H1 (cell line): ENCODE data around the gene SAMD9. TPM values are rescaled to one million over a fixed set of nuclear protein-coding genes. Genes with fewer than 3 reads are reported as not detected.

ENCODE experiments used
- CTCF ChIA-PET: fragments of 300-600 bp; sonication (Branson Sonifier 250); formaldehyde crosslinking; loops from one replicate; lab custom pipeline; 2021; ENCODE audit not compliant: partially characterized antibody; lab: Charles Lee
- POLR2A ChIA-PET: fragments of 300-600 bp; sonication (Branson Sonifier 250); formaldehyde crosslinking; loops from one replicate; lab custom pipeline; 2021; ENCODE audit warnings: inconsistent platforms; ENCODE audit not compliant: partially characterized antibody; lab: Charles Lee
- DNase-seq, 2 experiments: peaks; one replicate each; pipeline versions ENCODE4 v3.0.0 to v3.0.0-alpha.2; 2010 to 2022; ENCODE audit warnings: low spot score in 2 of 2, low read depth in 1 of 2, mixed read lengths in 1 of 2
- FAIRE-seq: peaks from 2 replicates; lab custom pipeline; 2011; peaks lifted over from hg19 to GRCh38; lab: Jason Lieb, UNC
- H2AFZ ChIP-seq: 2 replicates; pipeline ENCODE4 v1.8.1; 2012; ENCODE audit warnings: low read length, inconsistent platforms
- H2AK5ac ChIP-seq: 2 replicates; pipeline ENCODE4 v1.6.1; 2013; ENCODE audit warnings: low read depth, low read length
- H2BK120ac ChIP-seq: replicated peaks from 2 replicates; pipeline ENCODE3; 2013; ENCODE audit warnings: low read depth, low read length, inconsistent platforms
- H2BK12ac ChIP-seq: 2 replicates; pipeline ENCODE4 v1.6.1; 2013; ENCODE audit warnings: low read depth, low read length
- H2BK15ac ChIP-seq: 2 replicates; pipeline ENCODE4 v1.6.1; 2013; ENCODE audit warnings: low read length
- H2BK20ac ChIP-seq: 2 replicates; pipeline ENCODE4 v1.6.1; 2013; ENCODE audit warnings: low read length
- H2BK5ac ChIP-seq: 2 replicates; pipeline ENCODE4 v1.6.1; 2013; ENCODE audit warnings: low read depth, low read length
- H3K14ac ChIP-seq: 2 replicates; pipeline ENCODE4 v1.6.1; 2013; ENCODE audit warnings: inconsistent platforms; ENCODE audit not compliant: insufficient read length
- H3K18ac ChIP-seq: 2 replicates; pipeline ENCODE4 v1.6.1; 2013; ENCODE audit warnings: low read length; ENCODE audit errors: extremely low read depth
- H3K23ac ChIP-seq: 2 replicates; pipeline ENCODE4 v1.6.1; 2013; ENCODE audit warnings: inconsistent platforms; ENCODE audit not compliant: insufficient read length
- H3K23me2 ChIP-seq: 2 replicates; pipeline ENCODE4 v1.6.1; 2013; ENCODE audit warnings: low read depth, low read length
- H3K27ac ChIP-seq: 2 replicates; pipeline ENCODE4 v1.6.1; 2011; ENCODE audit warnings: low read depth, low read length, inconsistent platforms
- H3K27me3 ChIP-seq, 4 experiments: replicated peaks in 1 of 4; 1 replicate in 1 of 4; 2 replicates in 3 of 4; pipeline versions ENCODE4 v1.6.1 to v1.8.1; 2011 to 2013; ENCODE audit warnings: low read length in 3 of 4, mild to moderate bottlenecking in 3 of 4, inconsistent platforms in 2 of 4, mixed read lengths in 2 of 4, moderate library complexity in 1 of 4; ENCODE audit not compliant: control insufficient read depth in 3 of 4, insufficient read depth in 3 of 4; ENCODE audit errors: extremely low read depth in 1 of 4
- H3K36me3 ChIP-seq, 4 experiments: 2 replicates each; pipeline versions ENCODE4 v1.6.1 to v1.8.1; 2011 to 2013; ENCODE audit warnings: mild to moderate bottlenecking in 4 of 4, low read length in 3 of 4, moderate library complexity in 2 of 4, control low read depth in 1 of 4, inconsistent platforms in 1 of 4; ENCODE audit not compliant: insufficient read depth in 4 of 4, control insufficient read depth in 2 of 4
- H3K4ac ChIP-seq: replicated peaks from 2 replicates; pipeline ENCODE3; 2013; ENCODE audit warnings: low read length, low read depth, mixed read lengths, inconsistent platforms; ENCODE audit not compliant: insufficient read length
- H3K4me1 ChIP-seq, 4 experiments: replicated peaks in 1 of 4; 1 replicate in 1 of 4; 2 replicates in 3 of 4; pipeline versions ENCODE4 v1.6.1 to v1.8.1; 2011 to 2013; ENCODE audit warnings: low read length in 3 of 4, inconsistent platforms in 2 of 4, mixed read lengths in 1 of 4; ENCODE audit not compliant: insufficient read depth in 4 of 4, control insufficient read depth in 3 of 4
- H3K4me2 ChIP-seq, 2 experiments: 2 replicates each; pipeline versions ENCODE4 v1.6.1 to v1.8.1; 2011 to 2013; ENCODE audit warnings: low read depth in 2 of 2, low read length in 2 of 2, control low read depth in 1 of 2, inconsistent platforms in 1 of 2, mild to moderate bottlenecking in 1 of 2; ENCODE audit not compliant: insufficient read depth in 1 of 2
- H3K4me3 ChIP-seq, 4 experiments: fragments of 200-600, 300-600 bp in 1 of 4; sonication (generic), shearing (Covaris generic), sonication (Bioruptor Twin) in 1 of 4; 2 replicates each; pipeline versions ENCODE4 v1.5.1 to v1.8.1; 2011 to 2016; ENCODE audit warnings: low read length in 4 of 4, low read depth in 3 of 4, control low read depth in 2 of 4, inconsistent platforms in 2 of 4, mild to moderate bottlenecking in 2 of 4, mixed read lengths in 1 of 4, moderate library complexity in 1 of 4; ENCODE audit not compliant: insufficient read depth in 2 of 4; ENCODE audit errors: extremely low read depth in 1 of 4
- H3K56ac ChIP-seq: replicated peaks from 2 replicates; pipeline ENCODE3; 2013; ENCODE audit warnings: low read depth, mild to moderate bottlenecking, mixed read lengths, low read length, inconsistent platforms; ENCODE audit not compliant: insufficient read length
- H3K79me1 ChIP-seq: 2 replicates; pipeline ENCODE4 v1.6.1; 2013; ENCODE audit warnings: low read depth, low read length, control low read depth
- H3K79me2 ChIP-seq, 2 experiments: 2 replicates each; pipeline versions ENCODE4 v1.6.1 to v1.8.1; 2012 to 2013; ENCODE audit warnings: low read length in 2 of 2, mild to moderate bottlenecking in 2 of 2, inconsistent platforms in 1 of 2; ENCODE audit not compliant: insufficient read depth in 2 of 2, control insufficient read depth in 1 of 2
- H3K9ac ChIP-seq, 4 experiments: replicated peaks in 1 of 4; 1 replicate in 1 of 4; 2 replicates in 3 of 4; pipeline versions ENCODE4 v1.6.1 to v1.8.1; 2011 to 2013; ENCODE audit warnings: low read depth in 3 of 4, low read length in 3 of 4, control low read depth in 2 of 4, mild to moderate bottlenecking in 2 of 4, moderate library complexity in 2 of 4, inconsistent platforms in 1 of 4; ENCODE audit errors: extremely low read depth in 1 of 4
- H3K9me3 ChIP-seq, 2 experiments: 2 replicates each; pipeline versions ENCODE4 v1.6.1 to v1.8.1; 2012 to 2013; ENCODE audit warnings: mild to moderate bottlenecking in 2 of 2, moderate library complexity in 2 of 2, control low read depth in 1 of 2, inconsistent platforms in 1 of 2, low read depth in 1 of 2, low read length in 1 of 2, mixed read lengths in 1 of 2; ENCODE audit not compliant: insufficient read depth in 2 of 2
- H4K20me1 ChIP-seq, 2 experiments: replicated peaks in 1 of 2; 2 replicates each; pipeline versions ENCODE3 to v1.8.1; 2011 to 2013; ENCODE audit warnings: inconsistent platforms in 2 of 2, low read length in 2 of 2, mild to moderate bottlenecking in 1 of 2; ENCODE audit not compliant: insufficient read depth in 2 of 2, control insufficient read depth in 1 of 2
- H4K5ac ChIP-seq: 2 replicates; pipeline ENCODE4 v1.6.1; 2013; ENCODE audit warnings: low read length, low read depth, mixed read lengths, inconsistent platforms; ENCODE audit not compliant: insufficient read length
- H4K8ac ChIP-seq: 2 replicates; pipeline ENCODE4 v1.8.0; 2013; ENCODE audit warnings: mild to moderate bottlenecking, moderate library complexity, low read length, inconsistent platforms; ENCODE audit not compliant: insufficient read depth; ENCODE audit errors: extremely low read depth
- H4K91ac ChIP-seq: replicated peaks from 2 replicates; pipeline ENCODE3; 2013; ENCODE audit warnings: low read length, mixed read lengths, inconsistent platforms; ENCODE audit not compliant: insufficient read length
- CTCF ChIP-seq, 3 experiments: IDR thresholded peaks; 1 replicate in 2 of 3; 2 replicates in 1 of 3; pipeline versions ENCODE4 v1.5.1 to v1.6.1; 2011; ENCODE audit warnings: low read length in 3 of 3, mild to moderate bottlenecking in 3 of 3, inconsistent platforms in 2 of 3, low read depth in 1 of 3, moderate library complexity in 1 of 3; ENCODE audit not compliant: insufficient read depth in 1 of 3; ENCODE audit errors: control extremely low read depth in 1 of 3
- HDAC2 ChIP-seq, 2 experiments: fragments of 300-600 bp in 1 of 2; sonication (generic) in 1 of 2; IDR thresholded peaks; 2 replicates each; pipeline ENCODE4 v1.6.1; 2011 to 2012; ENCODE audit warnings: low read depth in 2 of 2, low read length in 2 of 2, mild to moderate bottlenecking in 2 of 2, moderate library complexity in 2 of 2, borderline replicate concordance in 1 of 2, inconsistent platforms in 1 of 2
- JUN ChIP-seq: IDR thresholded peaks from 2 replicates; pipeline ENCODE4 v1.6.1; 2011; ENCODE audit warnings: low read depth, mild to moderate bottlenecking, improper control_type of control experiment, low read length
- MAX ChIP-seq: IDR thresholded peaks from 2 replicates; pipeline ENCODE4 v1.6.1; 2012; ENCODE audit warnings: inconsistent platforms
- POLR2AphosphoS5 ChIP-seq: IDR thresholded peaks from 2 replicates; pipeline ENCODE4 v1.6.1; 2011; ENCODE audit warnings: low read depth, low read length
- RAD21 ChIP-seq, 2 experiments: IDR thresholded peaks in 1 of 2; conservative IDR thresholded peaks in 1 of 2; 2 replicates each; pipeline ENCODE4 v1.6.1; 2011; ENCODE audit warnings: low read depth in 2 of 2, low read length in 2 of 2, improper control_type of control experiment in 1 of 2, inconsistent platforms in 1 of 2, mild to moderate bottlenecking in 1 of 2, moderate library complexity in 1 of 2
- RBBP5 ChIP-seq: IDR thresholded peaks from 2 replicates; pipeline ENCODE4 v1.7.1; 2012; ENCODE audit warnings: low read depth, mild to moderate bottlenecking, inconsistent platforms, low read length, moderate library complexity, borderline replicate concordance
- SIRT6 ChIP-seq: IDR thresholded peaks from one replicate; pipeline ENCODE4 v1.7.1; 2012; ENCODE audit warnings: low read length, inconsistent platforms
- SRF ChIP-seq: IDR thresholded peaks from 2 replicates; pipeline ENCODE4 v1.6.1; 2011; ENCODE audit warnings: mild to moderate bottlenecking, low read depth, low read length, moderate library complexity
- SUZ12 ChIP-seq: fragments of 200-600 bp; sonication (generic); IDR thresholded peaks from 2 replicates; pipeline ENCODE4 v1.6.1; 2012; ENCODE audit warnings: mild to moderate bottlenecking, inconsistent platforms, low read length, moderate library complexity, mixed read lengths
- WGBS, 2 experiments: shearing (Covaris generic) in 1 of 2; methylation state at CpG; one replicate each; pipeline versions ENCODE4 v1.1.6 to v1.1.7; 2013 to 2015; ENCODE audit warnings: low lambda C conversion rate in 2 of 2, mixed read lengths in 2 of 2, inconsistent platforms in 1 of 2, low coverage in 1 of 2, missing lambda C conversion rate in 1 of 2; ENCODE audit not compliant: insufficient replicate concordance in 2 of 2, insufficient coverage in 1 of 2, insufficient read length in 1 of 2; ENCODE audit errors: extremely low coverage in 1 of 2, missing lambda C conversion rate in 1 of 2; 5-methylcytosine and 5-hydroxymethylcytosine counted together
- polyA plus RNA-seq, 7 experiments: library from polyadenylated mRNA; depleted of rRNA in 3 of 7; stranded (reverse) in 5 of 7; unstranded in 2 of 7; fragments of >200 nt in 5 of 7; fragments of 200-250 nt in 2 of 7; gene quantifications; 1 replicate in 5 of 7; 2 replicates in 1 of 7; 4 replicates in 1 of 7; pipeline versions ENCODE4 v1.2.1 to v1.2.3, GENCODE V29; 2011 to 2013; ENCODE audit warnings: missing spikeins in 2 of 7, mixed read lengths in 2 of 7
- total RNA-seq: library from RNA; stranded (reverse); fragmentation: NEBNext Ultra II Directional; extraction: Animal tissue kit (Norgen Biotek cat#: 25700); gene quantifications from 2 replicates; pipeline ENCODE4 v1.2.1, GENCODE V29; 2021

The SAMD9 gene
- total and polyA plus RNA-seq, 2 of the 8 experiments (the other 6 are each of a cell fraction or from before 2014, with no cell fraction given): 0.02 TPM; not detected in 1

GRCh38 chr7:93051660-93052059, 66.1 kb downstream of the SAMD9 start:
- H3K23me2 ChIP-seq: no peaks in the 10 kb centered on the region
- no peak overlapping the region for H3K14ac ChIP-seq
- no peak overlapping the region for H3K4me3 ChIP-seq
- no peak overlapping the region for H2BK15ac ChIP-seq
- H4K91ac ChIP-seq: no peak overlapping the region
- no peaks in the 10 kb centered on the region for H3K79me2 ChIP-seq
- no peaks in the 10 kb centered on the region for H4K20me1 ChIP-seq
- H3K9ac ChIP-seq: no peak overlapping the region
- no peaks in the 10 kb centered on the region for H3K79me1 ChIP-seq
- TF ChIP-seq RAD21 (IDR thresholded peaks at IDR 0.05 in 1 of 2, conservative IDR thresholded peaks at IDR 0.05 in 1 of 2; ENCODE audit: low read depth in 2 of 2, low read length in 2 of 2): no peak
- TF ChIP-seq SUZ12: no peak
- TF ChIP-seq MAX: no peak
- no peak for TF ChIP-seq HDAC2 (IDR thresholded peaks at IDR 0.05; ENCODE audit: borderline replicate concordance in 1 of 2, low read depth in 2 of 2, low read length in 2 of 2)
- no peak for TF ChIP-seq POLR2AphosphoS5
- no peak for TF ChIP-seq JUN
- no peak for TF ChIP-seq RBBP5
- TF ChIP-seq SIRT6: no peak
- no peak for TF ChIP-seq SRF
- no peak for TF ChIP-seq CTCF (IDR thresholded peaks at IDR 0.05; ENCODE audit: control extremely low read depth in 1 of 3, insufficient read depth in 1 of 3, low read depth in 1 of 3, low read length in 3 of 3)
- no peak overlapping the region for H2BK20ac ChIP-seq
- no peak overlapping the region for H3K4me2 ChIP-seq
- H3K23ac ChIP-seq: no peak overlapping the region
- ChIA-PET POLR2A (no interaction called here), CTCF (interaction anchor here (1.5 kb wide), 1 partner anchor 171 kb away, joined by 3 read pairs; no protein-coding TSS in a partner anchor)
- H3K4ac ChIP-seq: no peak overlapping the region
- no peak overlapping the region for H4K8ac ChIP-seq
- no peak for DNase-seq
- no peak overlapping the region for H2BK12ac ChIP-seq
- no peak overlapping the region for H2AK5ac ChIP-seq
- WGBS, 2 experiments: 70% methylated on average over 6 of the region's 6 CpGs; no CpG with 5 or more reads in 1 of the 2 experiments
- no peak overlapping the region for H4K5ac ChIP-seq
- H3K27me3 ChIP-seq: no peaks in the 10 kb centered on the region; a peak in 1 of 7 replicates
- no peak overlapping the region for H2BK5ac ChIP-seq
- no peak for FAIRE-seq
- no peak overlapping the region for H3K56ac ChIP-seq
- peaks cover 0 to under 1% (median under 1%) of the 10 kb centered on the region in 4 experiments; a peak in 4 of 7 replicates for H3K4me1 ChIP-seq
- no peak overlapping the region for H2BK120ac ChIP-seq
- H3K36me3 ChIP-seq: no peaks in the 10 kb centered on the region
- H3K9me3 ChIP-seq: no peaks in the 10 kb centered on the region
- no peak overlapping the region for H3K18ac ChIP-seq
- H2AFZ ChIP-seq: no peak overlapping the region
- no peak overlapping the region for H3K27ac ChIP-seq
